ENCODE data around the gene ECHS1. TPM values are rescaled to one million over a fixed set of nuclear protein-coding genes. Genes with fewer than 3 reads are reported as not detected.

Gene ECHS1
- total and polyA plus RNA-seq, 4 donors = 52.1 to 115 (median 100) TPM

DNA sequence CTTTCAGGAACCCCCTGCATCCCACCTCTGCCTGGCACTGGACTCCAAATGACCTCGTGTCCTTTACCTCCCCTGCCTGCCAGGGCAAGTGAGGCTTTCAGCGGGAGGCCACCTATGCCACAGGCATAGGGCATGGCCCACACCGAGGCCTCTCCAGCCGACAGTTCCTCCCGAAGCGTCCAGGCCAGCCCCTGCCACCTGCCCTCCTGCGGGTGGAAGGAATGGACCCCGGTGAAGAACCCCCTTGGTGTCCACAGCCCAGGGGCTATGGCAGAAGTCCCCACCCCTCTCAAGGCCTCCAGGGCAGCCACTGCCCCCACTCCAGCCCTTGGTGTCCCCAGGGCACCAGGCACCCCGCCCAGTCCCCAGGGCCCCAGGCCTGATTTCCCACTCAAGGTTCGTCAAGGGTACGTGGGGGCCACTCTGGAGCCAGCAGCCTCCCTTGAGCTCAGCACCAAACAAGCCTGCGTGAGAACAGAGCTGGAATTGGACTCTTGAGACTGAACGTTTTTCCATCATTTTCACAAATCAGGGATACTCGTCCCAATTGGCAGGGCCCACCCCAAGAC is 18.4 kb downstream of the ECHS1 start:
- WGBS (ENCODE audit: insufficient coverage) = 86% methylated on average over 12 of the region's 14 CpGs
- H3K27me3 ChIP-seq (ENCODE audit: control insufficient read depth, insufficient read depth, low read length) = peaks cover 2% of the 10 kb centered on the region
- no peak overlapping the region for H3K4me3 ChIP-seq (ENCODE audit: low read depth, low read length)
- no peak for DNase-seq (ENCODE audit: low read depth in 4 of 6, low spot score in 6 of 6)
- no peaks in the 10 kb centered on the region for H3K9me3 ChIP-seq (ENCODE audit: control insufficient read depth, insufficient read depth, low read length)
- H3K36me3 ChIP-seq (ENCODE audit: control insufficient read depth, insufficient read depth, low read length) = peaks cover 19% of the 10 kb centered on the region
- no peak overlapping the region for H3K27ac ChIP-seq (ENCODE audit: low read depth, low read length)
- peaks cover 27% of the 10 kb centered on the region for H3K4me1 ChIP-seq (ENCODE audit: control insufficient read depth, insufficient read depth, low read length)

DNA sequence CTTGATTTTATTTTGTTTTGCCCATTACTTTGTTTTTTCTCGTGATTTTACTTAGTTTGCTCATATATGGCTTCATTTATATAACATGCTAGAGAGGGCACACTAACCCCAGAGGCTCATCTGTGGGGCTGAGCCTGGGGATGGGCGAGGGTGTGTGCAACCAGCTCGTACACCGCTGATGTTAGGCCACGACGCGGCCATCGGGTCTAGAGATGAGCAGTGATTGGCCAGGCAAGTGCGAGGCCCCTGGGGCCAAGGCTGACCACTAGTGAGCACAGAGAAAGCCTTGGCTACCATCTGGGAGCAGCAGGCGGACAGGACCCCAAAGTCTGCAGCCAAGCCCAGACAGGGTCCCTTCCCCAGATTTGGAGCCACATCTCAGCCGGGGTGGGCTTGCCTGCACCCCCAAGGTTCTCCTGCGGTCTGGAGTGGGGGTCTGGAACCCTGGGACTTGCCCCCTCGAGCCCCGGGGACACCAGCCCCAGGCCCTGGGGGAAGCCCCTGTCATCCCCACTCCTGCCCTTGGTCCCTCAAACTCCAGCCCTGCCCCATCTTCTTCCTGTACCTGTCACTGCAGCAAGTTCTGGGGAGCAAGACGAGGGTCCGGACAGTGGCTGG is 19.1 kb downstream of the ECHS1 start:
- no peak for DNase-seq (ENCODE audit: low read depth in 4 of 6, low spot score in 6 of 6)
- no peaks in the 10 kb centered on the region for H3K9me3 ChIP-seq (ENCODE audit: control insufficient read depth, insufficient read depth, low read length)
- peaks cover 2% of the 10 kb centered on the region for H3K27me3 ChIP-seq (ENCODE audit: control insufficient read depth, insufficient read depth, low read length)
- H3K27ac ChIP-seq (ENCODE audit: low read depth, low read length) = no peak overlapping the region
- 82% methylated on average over 15 of the region's 16 CpGs for WGBS (ENCODE audit: insufficient coverage)
- peaks cover 19% of the 10 kb centered on the region for H3K36me3 ChIP-seq (ENCODE audit: control insufficient read depth, insufficient read depth, low read length)
- H3K4me1 ChIP-seq (ENCODE audit: control insufficient read depth, insufficient read depth, low read length) = peaks cover 27% of the 10 kb centered on the region
- no peak overlapping the region for H3K4me3 ChIP-seq (ENCODE audit: low read depth, low read length)

DNA sequence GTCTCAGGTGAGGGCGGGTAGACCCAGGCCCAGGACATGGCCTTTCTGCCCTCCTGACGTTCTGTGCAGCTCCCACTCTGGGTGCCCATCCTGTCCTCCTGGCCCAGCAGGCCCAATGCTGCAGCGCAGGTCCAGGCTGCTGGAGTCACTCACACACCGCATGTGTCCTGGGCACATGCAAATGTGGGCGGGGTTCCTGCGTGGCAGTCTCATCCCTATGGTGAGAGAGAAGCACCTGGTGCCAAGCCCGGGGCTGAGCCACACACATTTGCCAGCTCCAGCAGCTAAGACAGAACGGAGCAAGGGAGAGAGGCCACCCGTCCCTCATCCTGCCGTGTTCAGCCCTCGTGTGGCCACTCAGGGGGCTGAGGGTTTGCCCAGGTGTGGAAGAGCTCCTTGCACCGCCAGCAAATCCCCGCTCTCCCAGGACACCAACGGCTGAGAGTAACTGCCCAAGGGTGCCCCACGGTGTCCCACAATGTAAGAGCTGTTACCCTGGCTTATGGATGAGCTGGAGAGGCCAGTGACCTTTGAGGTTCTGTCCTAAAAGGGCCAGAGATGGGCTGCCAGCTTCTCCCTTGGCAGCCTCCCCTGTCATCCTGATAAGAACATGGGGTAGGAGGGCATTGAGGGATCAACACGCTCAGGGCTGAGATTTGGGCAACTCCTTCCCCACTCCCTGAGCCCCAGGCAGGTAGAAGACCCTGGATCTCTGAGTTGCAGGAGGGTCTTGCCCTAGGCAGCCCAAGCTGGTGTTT is 19.8 kb downstream of the ECHS1 start:
- Histone ChIP-seq H3K36me3 (ENCODE audit: control insufficient read depth, insufficient read depth, low read length) (peaks cover 19% of the 10 kb centered on the region), H3K4me1 (ENCODE audit: control insufficient read depth, insufficient read depth, low read length) (peaks cover 27% of the 10 kb centered on the region), H3K27me3 (ENCODE audit: control insufficient read depth, insufficient read depth, low read length) (peaks cover 2% of the 10 kb centered on the region), H3K9me3 (ENCODE audit: control insufficient read depth, insufficient read depth, low read length) (no peaks in the 10 kb centered on the region), H3K27ac (ENCODE audit: low read depth, low read length) (no peak overlapping the region), H3K4me3 (ENCODE audit: low read depth, low read length) (no peak overlapping the region)
- DNase-seq (ENCODE audit: low read depth in 4 of 6, low spot score in 6 of 6) = no peak
- 84% methylated on average over 14 of the region's 16 CpGs for WGBS (ENCODE audit: insufficient coverage)

DNA sequence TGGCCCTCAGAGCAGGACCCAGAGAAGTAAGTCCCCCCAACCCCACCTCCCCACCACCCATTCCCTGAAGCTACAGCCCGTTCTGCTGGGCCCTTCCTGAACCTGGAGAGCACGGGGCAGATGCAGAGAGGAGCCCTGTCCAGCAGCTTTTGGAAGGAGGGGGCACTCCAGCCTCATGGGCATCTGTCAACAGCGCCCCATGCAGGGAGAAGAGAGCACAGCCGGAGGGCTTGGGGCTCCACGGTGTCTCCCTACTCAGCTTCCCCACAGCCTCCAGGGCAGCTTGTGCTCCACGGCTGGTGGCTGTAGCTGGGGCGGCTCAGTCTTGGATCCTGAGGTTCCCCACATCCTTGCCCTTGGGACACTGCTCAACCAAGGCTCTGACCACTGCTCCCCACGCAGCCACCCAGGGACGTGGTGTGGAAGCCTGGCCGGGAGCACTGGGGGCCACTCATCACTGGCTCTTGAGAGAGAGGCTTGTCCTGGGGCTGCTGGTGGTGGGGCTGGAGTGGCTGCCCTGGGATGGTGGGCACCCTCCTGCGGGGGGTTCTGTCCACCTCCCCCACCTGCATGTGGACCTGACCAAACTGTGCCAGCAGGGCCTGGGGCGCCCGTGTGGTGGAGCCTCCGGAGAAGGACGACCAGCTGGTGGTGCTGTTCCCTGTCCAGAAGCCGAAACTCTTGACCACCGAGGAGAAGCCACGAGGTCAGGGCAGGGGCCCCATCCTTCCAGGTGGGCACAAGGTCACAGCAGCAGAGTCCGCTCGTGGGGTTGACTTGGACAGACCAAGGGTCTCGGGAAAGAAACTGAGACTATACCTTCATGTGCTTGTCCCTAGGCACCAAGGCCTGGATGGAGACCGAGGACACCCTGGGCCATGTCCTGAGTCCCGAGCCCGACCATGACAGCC is 21.5 kb downstream of the ECHS1 start:
- Histone ChIP-seq H3K4me1 (ENCODE audit: control insufficient read depth, insufficient read depth, low read length) (peaks cover 23% of the 10 kb centered on the region), H3K36me3 (ENCODE audit: control insufficient read depth, insufficient read depth, low read length) (peaks cover 19% of the 10 kb centered on the region), H3K27me3 (ENCODE audit: control insufficient read depth, insufficient read depth, low read length) (peaks cover 2% of the 10 kb centered on the region), H3K4me3 (ENCODE audit: low read depth, low read length) (no peak overlapping the region), H3K27ac (ENCODE audit: low read depth, low read length) (no peak overlapping the region), H3K9me3 (ENCODE audit: control insufficient read depth, insufficient read depth, low read length) (no peaks in the 10 kb centered on the region)
- WGBS (ENCODE audit: insufficient coverage) = 67% methylated on average over 24 of the region's 24 CpGs
- no peak for DNase-seq (ENCODE audit: low read depth in 4 of 6, low spot score in 6 of 6)

DNA sequence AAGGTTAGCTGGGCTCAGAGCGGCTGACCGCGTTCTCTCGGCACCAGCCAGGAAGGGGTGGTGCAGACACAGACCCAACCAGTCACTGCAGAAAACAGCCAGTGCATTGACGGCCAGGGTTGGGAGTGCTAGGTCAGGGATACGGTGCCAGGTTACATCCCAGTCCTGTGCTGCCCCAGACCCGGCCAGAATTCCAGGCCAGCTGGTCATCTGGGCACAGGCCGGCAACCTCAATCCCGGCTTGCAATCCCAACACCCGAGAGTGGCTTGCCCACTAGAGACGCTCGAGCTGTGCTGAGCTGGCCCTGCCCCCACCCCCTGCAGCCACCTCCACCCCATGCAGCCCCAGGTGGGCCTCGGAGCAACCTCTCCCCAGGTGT is 22.2 kb downstream of the ECHS1 start:
- no peak for DNase-seq (ENCODE audit: low read depth in 4 of 6, low spot score in 6 of 6)
- 54% methylated on average over 13 of the region's 13 CpGs for WGBS (ENCODE audit: insufficient coverage)
- Histone ChIP-seq H3K9me3 (ENCODE audit: control insufficient read depth, insufficient read depth, low read length) (no peaks in the 10 kb centered on the region), H3K4me1 (ENCODE audit: control insufficient read depth, insufficient read depth, low read length) (peaks cover 16% of the 10 kb centered on the region), H3K27me3 (ENCODE audit: control insufficient read depth, insufficient read depth, low read length) (no peaks in the 10 kb centered on the region), H3K4me3 (ENCODE audit: low read depth, low read length) (no peak overlapping the region), H3K27ac (ENCODE audit: low read depth, low read length) (no peak overlapping the region), H3K36me3 (ENCODE audit: control insufficient read depth, insufficient read depth, low read length) (peaks cover 19% of the 10 kb centered on the region)

DNA sequence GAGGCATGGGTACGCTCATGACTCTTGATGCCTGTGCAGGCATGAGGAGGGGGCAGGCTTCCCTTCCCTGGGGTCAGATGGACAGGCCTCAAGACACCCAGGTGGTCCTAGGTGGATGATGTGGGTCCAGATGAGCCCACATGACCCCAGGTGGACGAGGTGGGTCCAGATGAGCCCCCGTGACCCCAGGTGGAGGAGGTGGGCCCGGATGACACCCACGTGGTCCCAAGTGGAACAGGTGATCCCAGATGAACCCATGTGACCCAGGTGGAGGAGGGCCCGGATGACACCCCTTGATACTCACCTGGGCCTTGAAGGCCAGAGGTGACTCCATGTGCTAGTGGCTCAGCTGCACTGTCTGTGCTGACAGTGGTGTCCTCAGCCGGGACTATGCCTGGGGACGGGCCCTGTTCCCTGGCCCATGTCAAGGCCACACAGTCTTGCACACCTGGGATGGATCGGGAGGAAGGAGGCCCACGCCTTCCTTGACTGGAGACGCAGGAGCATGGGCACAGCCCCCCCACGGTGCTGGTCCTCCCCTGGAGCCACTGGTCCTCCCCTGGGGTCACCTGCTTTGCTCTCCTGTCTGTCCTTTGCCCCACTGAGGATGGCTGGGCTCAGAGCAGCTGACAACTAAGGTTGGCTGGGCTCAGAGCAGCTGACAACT is 22.7 kb downstream of the ECHS1 start:
- H3K27me3 ChIP-seq (ENCODE audit: control insufficient read depth, insufficient read depth, low read length) = no peaks in the 10 kb centered on the region
- 88% methylated on average over 12 of the region's 12 CpGs for WGBS (ENCODE audit: insufficient coverage)
- no peak overlapping the region for H3K27ac ChIP-seq (ENCODE audit: low read depth, low read length)
- H3K36me3 ChIP-seq (ENCODE audit: control insufficient read depth, insufficient read depth, low read length) = peaks cover 13% of the 10 kb centered on the region
- H3K4me3 ChIP-seq (ENCODE audit: low read depth, low read length) = no peak overlapping the region
- no peak for DNase-seq (ENCODE audit: low read depth in 4 of 6, low spot score in 6 of 6)
- H3K9me3 ChIP-seq (ENCODE audit: control insufficient read depth, insufficient read depth, low read length) = no peaks in the 10 kb centered on the region
- peaks cover 11% of the 10 kb centered on the region for H3K4me1 ChIP-seq (ENCODE audit: control insufficient read depth, insufficient read depth, low read length)

DNA sequence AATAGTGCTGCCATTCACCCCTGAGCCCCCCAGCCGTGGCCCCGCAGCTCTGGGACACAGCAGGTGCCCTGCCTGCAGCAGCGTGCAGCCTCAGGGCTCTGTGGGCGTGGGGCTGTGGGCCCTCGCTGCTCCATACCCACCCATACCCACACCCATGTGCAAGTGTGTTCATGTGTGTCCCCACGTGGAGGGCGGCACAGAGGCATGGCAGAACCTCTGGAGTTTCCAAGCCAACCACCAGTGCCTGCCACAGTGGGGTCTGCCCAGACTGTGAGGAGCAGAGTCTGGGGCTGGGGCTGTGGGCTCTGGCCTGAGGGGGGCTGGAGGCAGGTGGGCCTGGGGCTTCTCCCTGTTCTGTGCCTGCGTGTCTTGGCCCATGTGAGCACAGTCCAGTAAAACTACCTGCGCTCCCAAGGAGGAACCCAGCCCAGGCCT is 23.6 kb downstream of the ECHS1 start:
- H3K9me3 ChIP-seq (ENCODE audit: control insufficient read depth, insufficient read depth, low read length) = no peaks in the 10 kb centered on the region
- 66% methylated on average over 8 of the region's 9 CpGs for WGBS (ENCODE audit: insufficient coverage)
- H3K27me3 ChIP-seq (ENCODE audit: control insufficient read depth, insufficient read depth, low read length) = no peaks in the 10 kb centered on the region

DNA sequence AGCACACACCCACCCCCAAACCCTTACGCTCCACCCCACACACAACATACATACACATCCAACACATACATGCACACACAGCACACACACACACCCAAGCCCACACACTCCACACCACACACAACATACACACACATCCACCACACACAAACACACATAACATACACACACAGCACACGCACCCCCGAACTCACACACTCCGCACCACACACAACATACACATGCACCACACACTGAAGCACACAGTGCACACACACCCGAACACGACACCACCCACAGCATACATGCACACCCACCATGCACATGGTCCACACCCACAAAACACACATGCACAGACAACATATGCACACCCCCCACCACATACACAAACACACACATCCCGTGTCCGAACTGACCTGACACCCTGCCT is 24.0 kb downstream of the ECHS1 start:
- Histone ChIP-seq H3K9me3 (ENCODE audit: control insufficient read depth, insufficient read depth, low read length) (no peaks in the 10 kb centered on the region), H3K4me3 (ENCODE audit: low read depth, low read length) (no peak overlapping the region), H3K27ac (ENCODE audit: low read depth, low read length) (no peak overlapping the region), H3K4me1 (ENCODE audit: control insufficient read depth, insufficient read depth, low read length) (peaks cover 5% of the 10 kb centered on the region), H3K36me3 (ENCODE audit: control insufficient read depth, insufficient read depth, low read length) (peaks cover under 1% of the 10 kb centered on the region), H3K27me3 (ENCODE audit: control insufficient read depth, insufficient read depth, low read length) (no peaks in the 10 kb centered on the region)
- no peak for DNase-seq (ENCODE audit: low read depth in 4 of 6, low spot score in 6 of 6)
- WGBS (ENCODE audit: insufficient coverage) = 89% methylated on average over 8 of the region's 8 CpGs

More for the DNA sequence above, 23.6 kb downstream of the ECHS1 start:
- Histone ChIP-seq H3K27ac (ENCODE audit: low read depth, low read length) (no peak overlapping the region), H3K4me3 (ENCODE audit: low read depth, low read length) (no peak overlapping the region), H3K36me3 (ENCODE audit: control insufficient read depth, insufficient read depth, low read length) (peaks cover 5% of the 10 kb centered on the region), H3K4me1 (ENCODE audit: control insufficient read depth, insufficient read depth, low read length) (peaks cover 5% of the 10 kb centered on the region)
- DNase-seq (ENCODE audit: low read depth in 4 of 6, low spot score in 6 of 6) = no peak

Measured in spinal cord (tissue), 10 donors.